GM12874 (cell line): ENCODE results near the gene TMEM150B.

Experiments used
- TF ChIP-seq, protein P1 (sequence below): IDR thresholded peaks from 2 replicates; pipeline ENCODE4 v1.5.1; 2011; ENCODE audit warnings: low read depth, mild to moderate bottlenecking, control low read depth, low read length, moderate library complexity; ENCODE audit not compliant: insufficient read depth

The TMEM150B gene

DNA sequence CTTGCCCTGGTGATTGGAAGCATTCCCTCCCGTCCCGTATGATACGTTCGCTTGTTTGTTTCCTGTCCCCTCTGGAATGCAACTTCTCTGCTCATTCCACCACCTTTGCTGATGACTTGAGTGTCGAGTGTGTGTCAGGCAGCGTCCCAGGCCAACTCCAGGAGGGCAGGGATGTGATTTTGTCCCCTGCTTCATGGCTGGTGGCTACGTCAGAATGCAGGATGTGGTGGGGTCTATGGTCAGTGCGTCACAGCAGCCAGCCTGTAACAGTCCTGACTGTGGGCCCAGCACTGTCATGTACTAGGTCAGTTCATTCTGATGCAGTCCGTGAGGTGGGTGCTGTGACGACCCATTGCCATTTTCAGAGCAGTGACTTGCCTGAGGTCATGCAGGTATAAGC is 25.1 kb downstream of the TMEM150B start:
- TF ChIP-seq, protein P1, sequence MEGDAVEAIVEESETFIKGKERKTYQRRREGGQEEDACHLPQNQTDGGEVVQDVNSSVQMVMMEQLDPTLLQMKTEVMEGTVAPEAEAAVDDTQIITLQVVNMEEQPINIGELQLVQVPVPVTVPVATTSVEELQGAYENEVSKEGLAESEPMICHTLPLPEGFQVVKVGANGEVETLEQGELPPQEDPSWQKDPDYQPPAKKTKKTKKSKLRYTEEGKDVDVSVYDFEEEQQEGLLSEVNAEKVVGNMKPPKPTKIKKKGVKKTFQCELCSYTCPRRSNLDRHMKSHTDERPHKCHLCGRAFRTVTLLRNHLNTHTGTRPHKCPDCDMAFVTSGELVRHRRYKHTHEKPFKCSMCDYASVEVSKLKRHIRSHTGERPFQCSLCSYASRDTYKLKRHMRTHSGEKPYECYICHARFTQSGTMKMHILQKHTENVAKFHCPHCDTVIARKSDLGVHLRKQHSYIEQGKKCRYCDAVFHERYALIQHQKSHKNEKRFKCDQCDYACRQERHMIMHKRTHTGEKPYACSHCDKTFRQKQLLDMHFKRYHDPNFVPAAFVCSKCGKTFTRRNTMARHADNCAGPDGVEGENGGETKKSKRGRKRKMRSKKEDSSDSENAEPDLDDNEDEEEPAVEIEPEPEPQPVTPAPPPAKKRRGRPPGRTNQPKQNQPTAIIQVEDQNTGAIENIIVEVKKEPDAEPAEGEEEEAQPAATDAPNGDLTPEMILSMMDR: no peak

DNA sequence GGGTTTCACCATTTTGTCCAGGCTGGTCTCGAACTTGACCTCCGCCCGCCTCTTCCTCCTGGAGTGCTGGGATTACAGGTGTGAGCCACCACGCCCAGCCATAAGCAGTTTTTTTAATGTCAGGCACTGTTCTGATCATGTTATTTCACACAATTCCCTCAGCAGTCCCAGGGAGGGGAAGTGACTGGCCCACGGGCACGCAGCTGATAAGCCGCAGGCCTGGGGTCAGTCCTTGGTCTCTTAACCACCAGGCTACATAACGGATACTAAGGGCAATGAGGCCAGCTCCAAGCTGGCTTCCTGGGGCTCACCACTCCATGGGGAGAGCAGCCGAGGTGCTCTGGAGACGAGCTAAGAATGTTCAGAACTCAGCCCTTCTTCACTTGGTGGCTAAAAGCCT is 27.9 kb downstream of the TMEM150B start:
- TF ChIP-seq, protein P1: no peak

DNA sequence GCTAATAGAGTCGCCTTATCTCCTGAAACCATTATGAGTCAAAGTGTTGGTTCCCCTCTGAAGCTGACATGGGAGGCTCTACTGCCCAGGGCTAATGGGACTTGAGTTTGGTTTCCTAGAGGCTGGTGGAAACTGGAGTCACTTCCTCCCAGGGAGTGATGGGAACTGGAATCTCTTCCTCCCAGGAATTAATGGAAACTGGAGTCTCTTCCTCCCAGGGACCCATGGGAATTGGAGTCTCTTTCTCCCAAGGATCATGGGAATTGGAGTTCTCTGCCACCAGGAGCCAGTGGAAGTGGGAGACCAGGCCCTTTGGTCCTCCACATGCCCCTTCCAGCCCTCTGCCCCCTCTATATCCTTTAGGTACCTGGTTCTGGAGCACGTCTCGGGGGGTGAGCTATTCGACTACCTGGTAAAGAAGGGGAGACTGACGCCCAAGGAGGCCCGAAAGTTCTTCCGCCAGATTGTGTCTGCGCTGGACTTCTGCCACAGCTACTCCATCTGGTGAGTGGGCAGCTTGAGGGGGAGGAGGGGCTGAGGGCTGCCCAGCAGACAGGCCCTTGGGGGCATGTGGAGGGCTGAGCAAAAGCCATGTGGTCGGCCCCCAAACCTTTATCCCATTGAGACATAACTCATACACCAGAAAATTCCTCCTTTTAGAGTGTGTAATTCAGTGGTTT is 35.9 kb downstream of the TMEM150B start:
- TF ChIP-seq, protein P1: no peak

DNA sequence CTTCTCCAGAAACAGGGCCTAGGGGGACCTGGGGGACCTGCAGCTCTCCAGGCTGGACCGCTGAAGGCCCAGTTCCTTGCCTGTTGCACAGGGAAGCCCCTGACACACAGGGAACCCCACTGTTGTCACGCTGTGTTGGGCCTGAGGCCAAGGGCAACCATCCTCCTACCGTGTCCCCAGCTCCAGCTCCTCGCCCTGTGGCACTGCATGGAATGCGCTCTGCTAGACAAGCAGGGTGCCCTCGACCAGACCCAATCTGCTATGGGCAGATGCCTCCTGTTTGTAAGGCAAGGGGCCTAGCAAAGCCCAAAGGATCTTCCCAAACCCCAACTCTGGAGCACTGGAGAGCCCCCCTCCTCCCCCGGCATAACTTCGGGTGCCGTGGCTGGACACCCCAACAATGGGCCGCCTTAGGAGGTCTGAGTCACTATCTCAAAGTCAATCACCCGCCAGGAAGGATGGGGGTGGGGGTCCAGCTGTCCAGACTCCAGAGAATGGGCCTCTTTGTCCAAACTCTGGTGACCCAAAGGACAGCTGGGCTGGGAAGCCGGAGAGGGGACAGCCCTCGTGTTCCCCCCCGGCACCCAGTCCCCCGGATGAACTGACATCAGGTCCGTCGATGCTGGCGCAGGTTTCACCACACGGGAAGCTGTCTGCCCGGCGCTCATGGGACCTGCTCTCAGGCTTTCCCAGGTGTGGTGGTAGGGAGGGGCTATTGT is 37.6 kb downstream of the TMEM150B start:
- TF ChIP-seq, protein P1: no peak

DNA sequence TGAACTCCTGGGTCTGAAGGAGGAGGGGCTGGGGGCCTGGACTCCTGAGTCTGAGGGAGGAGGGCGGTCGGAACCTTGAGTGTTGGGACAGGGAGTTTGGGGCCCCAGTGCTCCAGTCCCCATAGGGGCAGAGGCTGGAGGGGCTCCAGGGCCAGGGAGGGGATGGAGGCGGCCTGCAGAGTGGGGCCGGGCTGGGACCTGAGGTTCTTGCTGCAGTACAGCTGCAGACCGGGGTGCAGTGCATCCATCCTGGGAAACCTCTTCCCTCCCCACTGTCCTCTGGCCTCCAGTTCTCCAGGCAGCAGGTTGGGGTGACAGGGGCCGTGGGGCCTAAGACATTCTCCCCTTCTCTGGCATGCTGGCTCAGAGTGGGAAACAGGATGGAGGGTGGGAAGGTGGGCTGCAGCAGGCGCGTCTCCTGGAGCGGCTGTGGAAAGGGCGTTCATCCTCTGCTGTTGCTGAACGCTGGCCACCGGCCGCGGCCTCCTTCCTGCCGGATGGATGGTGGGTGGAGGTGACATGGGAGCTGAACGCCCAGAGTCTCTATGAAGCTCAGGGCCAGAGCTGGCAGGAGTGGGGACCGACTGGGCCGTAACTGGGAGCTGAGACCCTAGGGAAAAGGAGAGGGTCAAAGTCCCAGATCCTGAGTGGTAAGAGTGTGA is 39.8 kb downstream of the TMEM150B start:
- TF ChIP-seq, protein P1: no peak

DNA sequence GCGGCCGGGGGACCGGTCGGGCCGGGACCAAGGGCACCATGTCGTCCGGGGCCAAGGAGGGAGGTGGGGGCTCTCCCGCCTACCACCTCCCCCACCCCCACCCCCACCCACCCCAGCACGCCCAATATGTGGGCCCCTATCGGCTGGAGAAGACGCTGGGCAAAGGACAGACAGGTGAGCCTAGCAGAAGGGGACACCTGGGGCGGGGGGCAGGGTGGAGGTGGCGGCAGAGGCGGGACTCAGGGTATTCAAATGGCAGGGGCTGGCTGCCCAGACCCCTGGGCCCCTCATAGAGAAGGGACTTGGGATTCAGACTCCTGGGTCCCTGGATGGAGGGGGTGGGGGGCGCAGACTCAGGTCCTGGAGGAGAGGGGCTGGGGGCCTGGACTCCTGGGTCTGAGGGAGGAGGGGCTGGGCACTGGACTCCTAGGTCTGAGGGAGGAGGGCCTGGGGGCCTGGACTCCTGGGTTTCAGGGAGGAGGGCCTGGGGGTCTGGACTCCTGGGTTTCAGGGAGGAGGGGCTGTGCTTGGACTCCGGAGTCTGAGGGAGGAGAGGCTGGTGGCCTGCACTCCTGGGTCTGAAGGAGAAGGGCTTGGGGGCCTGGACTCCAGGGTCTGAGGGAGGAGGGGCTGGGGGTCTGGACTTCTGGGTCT is 40.6 kb downstream of the TMEM150B start:
- TF ChIP-seq, protein P1: no peak
